Calu3 (cell line): ENCODE measurements around the gene TP53I13. TPM values are rescaled to one million over a fixed set of nuclear protein-coding genes. Genes with fewer than 3 reads are reported as not detected.

Source experiments
- BruUV-seq: library from RNA; stranded (reverse); fragments of 400-500 nt; replicated peaks from 2 replicates; lab custom pipeline; 2021; lab: Mats Ljungman, UMichigan
- CTCF ChIA-PET: fragments of 300-600 bp; sonication (Branson Sonifier 250); formaldehyde crosslinking; loops from one replicate; lab custom pipeline; 2022; ENCODE audit warnings: antibody characterized with exemption; lab: Charles Lee
- DNase-seq: peaks from one replicate; pipeline ENCODE4 v3.0.0; 2022
- H3K27ac Mint-ChIP-seq: one replicate; pipeline ENCODE4 v1.8.0; 2022; ENCODE audit warnings: mixed read lengths; ENCODE audit not compliant: unreplicated experiment
- H3K27me3 Mint-ChIP-seq: one replicate; pipeline ENCODE4 v1.8.0; 2022; ENCODE audit warnings: mixed read lengths; ENCODE audit not compliant: unreplicated experiment
- H3K36me3 Mint-ChIP-seq: one replicate; pipeline ENCODE4 v1.8.0; 2022; ENCODE audit warnings: mild to moderate bottlenecking, moderate library complexity, mixed read lengths; ENCODE audit not compliant: insufficient read depth, unreplicated experiment
- H3K4me1 Mint-ChIP-seq: one replicate; pipeline ENCODE4 v1.8.0; 2022; ENCODE audit warnings: mild to moderate bottlenecking, low read depth, mixed read lengths; ENCODE audit not compliant: unreplicated experiment
- H3K4me3 Mint-ChIP-seq: one replicate; pipeline ENCODE4 v1.8.0; 2022; ENCODE audit warnings: mild to moderate bottlenecking, low read depth, moderate library complexity, mixed read lengths; ENCODE audit not compliant: unreplicated experiment
- H3K9me3 Mint-ChIP-seq: one replicate; pipeline ENCODE4 v1.8.0; 2022; ENCODE audit warnings: low read depth, mixed read lengths; ENCODE audit not compliant: unreplicated experiment
- CTCF ChIP-seq: fragments of 200-600 bp; IDR thresholded peaks from one replicate; pipeline ENCODE4 v1.8.0; 2022; ENCODE audit warnings: antibody characterized with exemption; ENCODE audit not compliant: unreplicated experiment
- intact Hi-C: fragments of 100-400 bp; cut with micrococcal nuclease; formaldehyde crosslinking; loops from one replicate; pipeline ENCODE4 v1.10.0; 2022; ENCODE audit not compliant: unreplicated experiment
- total RNA-seq: library from RNA; stranded (reverse); gene quantifications from 2 replicates; pipeline ENCODE4 v1.2.3, GENCODE V29; 2022

The TP53I13 gene
- total RNA-seq, 1 experiment from 2014 or later = 35.1 TPM

GRCh38 chr17:29572691-29573557, 4.4 kb downstream of the TP53I13 start:
- H3K27me3 Mint-ChIP-seq = no peaks in the 10 kb centered on the region
- peaks cover 42% of the 10 kb centered on the region for H3K36me3 Mint-ChIP-seq
- peak overlapping the region; percentile 18 for H3K4me3 Mint-ChIP-seq
- no peak overlapping the region for H3K27ac Mint-ChIP-seq
- intact Hi-C loops = no loop called here
- no peak for TF ChIP-seq CTCF
- H3K9me3 Mint-ChIP-seq = no peaks in the 10 kb centered on the region
- CTCF ChIA-PET = interaction anchor here (0.6 kb wide), 1 partner anchor 1278 kb away, joined by 3 read pairs; no protein-coding TSS in a partner anchor
- BruUV-seq = no TSS peak
- no peak for DNase-seq
- no peaks in the 10 kb centered on the region for H3K4me1 Mint-ChIP-seq

DNA sequence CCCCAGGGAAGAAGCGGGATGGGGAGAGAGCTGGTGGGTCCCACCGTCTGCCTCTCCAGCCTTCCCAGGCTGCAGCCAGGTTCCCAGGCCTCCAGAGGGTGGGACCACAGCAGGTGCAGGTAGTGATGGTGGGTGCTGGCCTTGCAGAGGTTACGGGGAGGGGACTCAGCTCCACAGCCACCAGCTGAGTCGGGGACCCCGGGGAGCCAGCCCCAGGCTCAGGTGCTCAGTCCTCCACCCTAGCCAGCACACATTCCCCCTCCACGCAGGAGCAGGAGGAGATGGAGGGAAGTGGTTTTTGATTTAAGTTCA, 5.0 kb downstream of the TP53I13 start:
- no peak for DNase-seq
- Mint-ChIP-seq H3K27me3 (no peaks in the 10 kb centered on the region), H3K4me1 (no peaks in the 10 kb centered on the region), H3K9me3 (no peaks in the 10 kb centered on the region), H3K27ac (no peak overlapping the region), H3K4me3 (peak overlapping the region; percentile 18), H3K36me3 (peaks cover 36% of the 10 kb centered on the region)
- CTCF ChIA-PET = interaction anchor here (0.6 kb wide), 2 partner anchors 44 to 1278 kb away, joined by 3 read pairs; no protein-coding TSS in a partner anchor
- BruUV-seq = no TSS peak
- TF ChIP-seq CTCF = no peak
- intact Hi-C loops = no loop called here

DNA sequence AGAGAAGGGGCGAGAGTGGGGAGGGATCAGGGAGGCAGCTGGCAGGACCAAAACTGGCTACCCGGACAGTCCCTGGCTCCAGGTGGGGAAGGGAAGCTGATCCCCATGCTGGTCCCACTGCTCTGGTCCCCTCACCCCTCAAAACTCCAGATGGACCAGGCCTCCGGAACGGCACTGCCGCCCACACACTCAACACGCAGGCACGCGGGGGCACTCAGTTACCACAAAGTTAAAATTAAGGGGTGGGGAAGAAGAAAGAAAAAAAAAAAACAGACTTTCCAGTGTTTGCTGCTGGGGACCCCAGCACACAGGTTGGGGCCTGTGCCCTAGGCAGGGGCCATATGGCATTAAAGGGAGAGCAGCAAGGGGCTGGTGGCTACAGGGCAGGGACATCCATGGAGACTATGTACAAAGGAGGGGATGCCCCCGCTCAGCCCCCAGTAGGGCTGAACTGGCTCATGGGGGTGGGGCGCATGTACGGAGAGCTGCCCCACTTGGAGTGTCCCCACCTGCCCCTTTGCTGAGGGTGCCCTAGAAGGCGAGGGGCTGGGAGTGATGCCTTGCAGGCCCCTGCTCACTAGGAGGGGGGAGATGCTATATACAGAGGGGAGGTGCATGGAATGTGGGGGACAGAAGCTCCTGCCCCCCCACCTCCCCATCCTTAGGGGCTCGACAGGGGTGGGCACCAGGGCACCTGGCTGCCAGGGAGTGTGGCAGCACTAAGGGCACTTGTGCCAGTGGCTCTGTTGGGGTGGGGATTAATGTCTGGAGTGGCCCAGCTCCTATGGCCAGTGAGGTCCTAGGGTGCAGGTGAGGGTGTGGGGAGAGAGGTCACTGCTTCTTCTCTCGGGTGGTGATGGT, 5.6 kb downstream of the TP53I13 start:
- TF ChIP-seq CTCF = no peak
- BruUV-seq = TSS peak; percentile 46
- DNase-seq = no peak
- Mint-ChIP-seq H3K27me3 (no peaks in the 10 kb centered on the region), H3K4me1 (no peaks in the 10 kb centered on the region), H3K4me3 (no peak overlapping the region), H3K9me3 (no peaks in the 10 kb centered on the region), H3K36me3 (peaks cover 30% of the 10 kb centered on the region), H3K27ac (no peak overlapping the region)
- CTCF ChIA-PET = interaction anchor here (0.6 kb wide), 2 partner anchors 43 to 1277 kb away, joined by 3 read pairs; no protein-coding TSS in a partner anchor
- intact Hi-C loops = no loop called here

- TF ChIP-seq CTCF = no peak
- H3K9me3 Mint-ChIP-seq = no peaks in the 10 kb centered on the region
- DNase-seq = no peak
- peaks cover under 1% of the 10 kb centered on the region for H3K4me1 Mint-ChIP-seq
- no peaks in the 10 kb centered on the region for H3K27me3 Mint-ChIP-seq
- H3K4me3 Mint-ChIP-seq = no peak overlapping the region
- CTCF ChIA-PET = interaction anchor here (0.8 kb wide), 1 partner anchor 9 kb away, joined by 3 read pairs; no protein-coding TSS in a partner anchor
- no peak overlapping the region for H3K27ac Mint-ChIP-seq
- no TSS peak for BruUV-seq
- peaks cover 25% of the 10 kb centered on the region for H3K36me3 Mint-ChIP-seq
- intact Hi-C loops = no loop called here
Observed at GRCh38 chr17:29574732-29575510, 6.4 kb downstream of the TP53I13 start.
